GM12891 (cell line): ENCODE measurements around the gene HMGCS1.

Source experiments
- POLR2AphosphoS5 ChIP-seq: IDR thresholded peaks from 2 replicates; pipeline ENCODE4 v1.6.1; 2011; ENCODE audit warnings: low read depth, low read length, control low read depth
- TAF1 ChIP-seq: IDR thresholded peaks from 2 replicates; pipeline ENCODE4 v1.6.1; 2011; ENCODE audit warnings: low read depth, low read length, control low read depth

DNA sequence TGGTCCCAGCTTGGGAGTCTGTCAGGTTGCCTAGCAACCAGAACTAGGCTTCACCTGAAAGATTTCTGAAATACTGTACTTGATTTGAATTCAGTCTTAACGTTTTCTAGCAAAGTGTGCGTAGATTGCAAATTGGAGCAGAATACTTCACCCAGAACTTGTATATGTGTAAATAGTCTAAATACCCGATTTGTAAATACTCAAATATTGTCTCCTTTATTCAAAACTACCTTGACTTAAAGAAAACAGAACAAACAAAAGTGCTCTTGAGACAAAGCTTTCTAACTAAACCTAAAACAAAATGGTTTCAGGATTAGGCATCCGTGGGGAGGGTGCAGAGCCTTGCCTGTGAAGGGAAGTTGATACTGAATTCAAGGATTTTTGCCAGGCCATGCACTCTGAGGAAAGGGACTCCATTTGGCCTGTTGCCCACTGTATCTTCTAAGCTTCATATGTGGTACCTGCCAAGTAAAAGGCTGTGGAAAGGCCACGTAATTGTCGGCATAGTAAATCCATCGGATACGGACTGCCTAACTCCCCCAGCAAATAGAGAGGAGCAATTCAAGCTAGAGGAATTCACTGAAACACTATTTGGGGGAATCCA, 744 bp upstream of the HMGCS1 start:
- TF ChIP-seq TAF1 (no peak), POLR2AphosphoS5 (no peak)
